Measurements from ENCODE around the gene HIVEP3. TPM values are rescaled to one million over a fixed set of nuclear protein-coding genes. Genes with fewer than 3 reads are reported as not detected.

Gene HIVEP3
- total RNA-seq, 1 donor from 2014 or later, result 38.9 TPM

GRCh38 chr1:41739061-41739955 lies 179.4 kb downstream of the HIVEP3 start:
- intact Hi-C loops (cut with micrococcal nuclease), result loop anchor here (1.0 to 5.0 kb wide), 3 partner anchors 10 to 77 kb away; no protein-coding TSS in a partner anchor

DNA sequence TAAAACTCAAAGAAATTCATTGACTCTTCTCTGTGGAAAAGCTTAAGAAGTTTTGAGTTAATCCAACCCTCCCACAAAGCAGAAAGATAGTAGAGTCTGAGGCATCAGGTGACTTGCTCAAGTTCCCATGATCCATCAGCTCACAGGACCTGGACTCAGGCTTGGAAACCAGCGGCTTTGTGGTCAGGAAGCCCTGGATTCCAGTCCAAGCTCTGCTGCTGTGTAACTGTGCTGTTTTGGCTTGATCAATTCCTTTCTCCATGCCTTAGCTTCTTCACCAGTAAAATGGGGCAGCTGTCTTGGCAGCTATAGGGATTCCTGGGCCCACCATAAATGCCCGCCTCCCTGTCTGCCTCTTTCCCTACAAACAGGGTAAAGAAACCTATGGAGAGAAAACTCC lies 180.2 kb downstream of the HIVEP3 start:
- intact Hi-C loops (cut with micrococcal nuclease), result loop anchor here (5.0 kb wide), 1 partner anchor 76 kb away; no protein-coding TSS in a partner anchor

GRCh38 chr1:41738006-41738405 lies 180.7 kb downstream of the HIVEP3 start:
- intact Hi-C loops (cut with micrococcal nuclease), result loop anchor here (5.0 kb wide), 1 partner anchor 76 kb away; no protein-coding TSS in a partner anchor

DNA sequence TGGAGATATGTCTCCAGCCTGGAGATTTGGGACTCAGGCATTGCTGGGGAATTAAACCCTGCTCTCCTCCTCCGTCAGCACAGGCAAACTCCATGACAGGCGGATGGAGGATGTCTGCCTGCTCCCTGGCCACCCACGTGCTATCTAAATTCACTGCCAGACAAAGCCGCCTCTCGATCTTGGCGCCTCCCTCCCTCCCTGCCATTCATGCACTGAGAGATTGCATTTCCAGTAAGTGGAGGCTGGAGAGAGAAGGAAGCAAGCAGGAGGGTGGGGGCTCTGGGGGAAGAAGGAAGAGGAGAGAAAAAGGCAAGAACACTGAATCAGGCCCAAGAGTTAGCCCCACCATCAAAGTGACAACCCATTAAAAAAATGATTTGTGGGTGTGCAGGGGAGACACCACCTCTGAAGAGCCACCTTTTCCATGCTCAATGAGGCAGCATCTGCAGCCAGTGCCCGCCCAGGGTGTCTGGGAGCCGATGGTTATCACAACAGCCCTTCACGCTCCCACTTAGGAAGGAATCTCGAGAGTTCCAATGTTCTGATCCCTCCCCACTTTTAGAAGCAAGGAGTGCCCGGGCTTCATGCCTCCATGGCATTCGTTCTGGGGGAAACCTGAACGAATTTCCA lies 183.0 kb downstream of the HIVEP3 start:
- intact Hi-C loops (cut with micrococcal nuclease), result loop anchor here (5.0 kb wide), 1 partner anchor 73 kb away; no protein-coding TSS in a partner anchor

DNA sequence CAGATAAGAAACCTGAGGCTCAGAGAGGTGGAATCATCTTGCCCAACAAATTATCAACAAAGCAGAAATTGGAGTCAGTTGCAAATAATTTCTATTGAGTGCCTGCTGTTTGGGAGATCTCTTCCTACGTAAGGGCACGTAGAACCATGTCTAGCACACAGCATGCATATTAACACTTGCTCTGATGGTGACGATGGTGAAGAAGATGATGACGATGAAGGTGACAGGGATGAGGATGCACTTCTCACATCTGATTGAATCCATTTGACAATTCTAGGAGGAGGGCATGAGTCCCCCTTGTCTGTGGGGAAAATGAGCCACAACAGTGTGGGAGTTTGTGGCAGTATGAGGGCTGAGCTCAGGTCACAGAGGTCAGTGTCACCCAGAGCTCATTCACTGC lies 183.6 kb downstream of the HIVEP3 start:
- intact Hi-C loops (cut with micrococcal nuclease), result loop anchor here (5.0 kb wide), 1 partner anchor 73 kb away; no protein-coding TSS in a partner anchor

DNA sequence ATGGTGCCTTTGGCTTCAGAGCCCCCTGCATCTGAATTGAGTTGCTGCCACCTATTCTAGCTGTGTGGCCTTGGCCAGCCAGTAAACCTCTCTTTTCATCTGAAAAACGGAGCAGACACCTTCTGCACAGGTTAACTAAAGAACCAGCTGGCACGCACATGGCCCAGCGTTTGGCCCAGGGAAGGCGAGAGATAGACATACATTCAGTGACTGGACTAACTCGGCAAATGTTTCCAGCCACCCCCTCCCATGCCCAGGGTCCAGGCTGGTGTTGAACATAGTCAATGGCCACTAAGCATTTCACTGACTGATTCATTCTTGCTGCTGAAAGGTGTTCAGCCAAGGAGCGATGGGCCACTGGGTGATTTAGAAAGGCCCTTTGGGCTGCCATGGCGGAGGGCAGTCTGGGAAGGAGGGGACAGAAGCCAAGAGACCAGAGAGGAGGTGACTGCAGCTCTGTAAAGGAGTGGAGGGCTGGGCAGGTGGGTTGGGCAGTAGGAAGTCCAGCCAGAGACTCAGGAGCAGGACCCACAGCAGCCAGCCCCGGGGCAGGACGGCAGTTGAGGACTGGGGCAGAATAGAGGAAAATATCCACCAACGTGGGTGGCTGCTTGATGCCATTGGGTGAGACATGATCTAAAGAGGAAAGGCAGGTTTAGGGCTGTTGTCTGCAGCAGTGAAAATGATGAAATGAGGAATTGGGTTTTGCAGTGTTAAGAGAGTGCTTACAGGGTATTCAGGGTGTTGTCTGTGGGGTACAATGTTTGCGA lies 184.3 kb downstream of the HIVEP3 start:
- intact Hi-C loops (cut with micrococcal nuclease), result no loop called here

- intact Hi-C loops (cut with micrococcal nuclease), result no loop called here
These were observed 185.0 kb downstream of the HIVEP3 start for GRCh38 chr1:41733725-41734124.

- intact Hi-C loops (cut with micrococcal nuclease), result no loop called here
These were observed 185.7 kb downstream of the HIVEP3 start for GRCh38 chr1:41733021-41733420.

DNA sequence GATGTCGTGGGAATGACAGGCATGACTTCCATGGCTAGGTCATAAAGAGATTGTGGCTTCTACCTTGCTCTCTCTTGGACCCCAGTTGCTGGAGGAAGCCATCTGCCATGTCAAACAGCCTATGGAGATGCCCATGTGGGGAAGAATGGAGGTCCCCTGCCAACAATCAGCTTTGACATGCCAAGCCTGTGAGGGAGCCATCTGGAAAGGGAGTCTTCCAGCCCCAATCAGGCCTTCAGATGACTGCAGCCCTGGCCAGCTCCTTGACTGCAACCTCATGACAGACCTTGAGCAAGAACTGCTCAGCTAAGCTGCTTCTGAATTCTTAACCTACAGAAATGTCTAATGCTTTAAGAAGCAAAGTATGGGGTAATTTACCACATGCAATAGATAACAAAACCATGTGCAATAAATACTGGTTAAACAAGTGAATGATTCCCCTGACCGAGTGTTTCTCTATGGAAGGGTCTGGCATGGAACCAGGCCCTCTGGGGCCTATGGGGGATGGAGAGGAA lies 187.1 kb downstream of the HIVEP3 start:
- intact Hi-C loops (cut with micrococcal nuclease), result no loop called here

GRCh38 chr1:41730806-41731205 lies 187.9 kb downstream of the HIVEP3 start:
- intact Hi-C loops (cut with micrococcal nuclease), result no loop called here

GRCh38 chr1:41728403-41729202 lies 190.1 kb downstream of the HIVEP3 start:
- intact Hi-C loops (cut with micrococcal nuclease), result loop anchor here (1.0 to 10.0 kb wide), 6 partner anchors 11 to 309 kb away; no protein-coding TSS in a partner anchor

DNA sequence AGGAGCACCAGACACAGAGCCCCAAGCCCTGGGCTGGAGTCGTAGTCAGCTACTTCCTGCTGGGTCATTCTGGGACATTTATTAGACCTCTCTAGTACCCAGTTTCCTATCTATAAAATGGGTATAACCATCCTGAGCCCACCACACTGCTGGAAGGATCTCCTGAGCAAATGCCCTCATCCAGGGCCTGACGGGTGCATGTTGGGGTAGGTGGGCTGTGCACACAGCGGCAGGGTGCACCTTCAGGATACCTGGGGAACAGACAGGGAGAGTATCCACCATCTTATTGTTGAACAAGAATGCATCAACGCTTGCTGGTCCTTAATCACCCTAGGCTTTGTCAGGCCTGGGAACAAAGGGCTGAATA lies 191.0 kb downstream of the HIVEP3 start:
- intact Hi-C loops (cut with micrococcal nuclease), result loop anchor here (1.0 to 10.0 kb wide), 5 partner anchors 24 to 310 kb away; no protein-coding TSS in a partner anchor

GRCh38 chr1:41726899-41727748 lies 191.6 kb downstream of the HIVEP3 start:
- intact Hi-C loops (cut with micrococcal nuclease), result loop anchor here (5.0 to 10.0 kb wide), 3 partner anchors 138 to 310 kb away; no protein-coding TSS in a partner anchor

- intact Hi-C loops (cut with micrococcal nuclease), result loop anchor here (5.0 to 10.0 kb wide), 3 partner anchors 139 to 311 kb away; no protein-coding TSS in a partner anchor
These were observed 192.4 kb downstream of the HIVEP3 start for GRCh38 chr1:41726292-41726691.

- intact Hi-C loops (cut with micrococcal nuclease), result loop anchor here (5.0 to 10.0 kb wide), 3 partner anchors 140 to 312 kb away; no protein-coding TSS in a partner anchor
These were observed 193.8 kb downstream of the HIVEP3 start for GRCh38 chr1:41724926-41725325.

- intact Hi-C loops (cut with micrococcal nuclease), result loop anchor here (10.0 kb wide), 1 partner anchor 141 kb away; no protein-coding TSS in a partner anchor
These were observed 194.5 kb downstream of the HIVEP3 start for GRCh38 chr1:41724248-41724647.

DNA sequence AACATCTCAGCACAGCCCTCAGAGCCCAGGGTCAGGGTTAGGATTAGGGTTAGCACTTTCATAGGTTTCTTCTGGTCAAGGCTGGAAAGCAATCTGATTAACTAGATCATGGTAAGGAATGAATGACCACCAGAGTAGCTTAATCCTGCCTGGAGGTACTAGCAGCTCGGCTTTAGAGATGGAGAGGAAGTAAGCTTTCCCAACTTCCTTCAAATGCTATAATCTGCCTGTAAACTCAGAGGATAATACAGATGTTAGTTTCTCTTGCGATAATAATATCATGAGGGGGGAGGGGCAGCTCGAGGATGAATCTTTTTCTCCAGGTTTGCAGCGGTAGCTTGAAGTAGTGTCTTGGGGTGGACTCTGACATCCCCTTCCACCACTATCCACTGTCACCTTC lies 194.9 kb downstream of the HIVEP3 start:
- intact Hi-C loops (cut with micrococcal nuclease), result loop anchor here (10.0 kb wide), 1 partner anchor 141 kb away; no protein-coding TSS in a partner anchor

DNA sequence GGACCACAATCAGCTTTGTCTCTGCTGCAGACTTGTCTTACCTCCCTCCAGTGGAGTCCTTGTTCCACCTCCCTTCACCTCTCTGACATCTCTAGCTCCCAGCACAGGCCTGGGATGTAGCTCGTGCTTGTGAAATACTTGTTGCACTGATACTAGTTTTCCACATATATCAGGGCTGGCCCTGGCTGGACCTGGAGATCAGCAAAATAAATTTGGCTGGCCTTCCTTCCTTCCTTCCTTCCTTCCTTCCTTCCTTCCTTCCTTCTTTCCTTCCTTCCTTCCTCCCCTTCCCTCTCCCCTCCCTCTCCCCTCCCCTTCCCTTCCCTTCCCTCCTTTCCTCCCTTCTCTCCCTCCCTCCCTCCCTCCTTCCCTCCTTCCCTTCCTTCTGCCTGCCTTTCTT lies 196.5 kb downstream of the HIVEP3 start:
- intact Hi-C loops (cut with micrococcal nuclease), result loop anchor here (10.0 kb wide), 1 partner anchor 143 kb away; no protein-coding TSS in a partner anchor

Measured in T-helper 1 cell treated with Interleukin-12 subunit alpha and Interleukin-12 subunit beta and Interleukin-4 antibody, amounts not matched to agents 30 ng/mL and 1 ng/mL, for 36 hours (primary cell).